OCI-LY1 (cell line): ENCODE results near the gene STAMBPL1.

Experiments used
- CTCF ChIP-seq: fragments of 200-600 bp; sonication (generic), shearing (Covaris generic); IDR thresholded peaks from 2 replicates; pipeline ENCODE4 v1.5.1; 2017; ENCODE audit warnings: mild to moderate bottlenecking, antibody characterized with exemption, low read length, moderate library complexity, mixed read lengths
- EZH2 ChIP-seq: fragments of 200-600 bp; sonication (generic), shearing (Covaris generic); IDR thresholded peaks from 2 replicates; pipeline ENCODE4 v1.8.0; 2017; ENCODE audit warnings: borderline replicate concordance, mixed run types, mild to moderate bottlenecking, antibody characterized with exemption, low read length, moderate library complexity, mixed read lengths

DNA sequence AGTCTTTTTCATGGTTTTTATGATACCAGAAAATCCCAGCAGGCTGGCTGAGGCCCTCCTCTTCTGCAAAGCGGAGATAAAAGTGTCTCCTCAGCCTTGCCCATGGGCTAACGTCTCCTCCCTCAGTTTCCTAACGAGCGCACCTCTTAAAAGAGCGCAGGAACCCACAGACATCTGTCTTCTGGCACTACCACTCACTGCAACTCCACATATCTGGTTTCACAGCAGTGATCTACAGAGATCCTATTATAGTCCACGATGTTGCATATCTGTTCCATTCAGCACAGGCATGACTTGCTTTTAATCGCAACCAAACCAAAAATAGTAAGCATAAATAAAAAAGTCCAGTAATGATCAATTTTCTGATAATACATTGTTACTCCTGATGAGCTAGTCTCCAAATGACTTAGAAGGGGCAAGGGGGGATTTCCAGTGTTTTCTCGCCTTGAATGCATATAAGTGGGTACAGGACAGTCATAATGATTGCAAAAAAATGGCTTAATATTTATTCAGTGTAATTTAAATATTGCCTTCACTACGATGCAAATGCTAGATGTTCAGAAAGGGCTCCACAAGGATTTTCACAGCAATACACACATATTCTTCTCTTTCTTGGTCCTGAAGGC, 49.3 kb upstream of the STAMBPL1 start:
- TF ChIP-seq CTCF, result no peak
- TF ChIP-seq EZH2, result no peak
